Astrocyte of the spinal cord (primary cell): ENCODE results near the gene TMUB2.

Source experiments
- DNase-seq: peaks from one replicate; pipeline ENCODE4 v3.0.0; 2011; ENCODE audit warnings: low read depth, low spot score
- H3K4me3 ChIP-seq: 2 replicates; pipeline ENCODE4 v1.5.1; 2011; ENCODE audit warnings: low read depth, mild to moderate bottlenecking, low read length, moderate library complexity
- CTCF ChIP-seq: IDR thresholded peaks from 2 replicates; pipeline ENCODE4 v1.5.1; 2012; ENCODE audit warnings: low read depth, mild to moderate bottlenecking, low read length, inconsistent platforms
- in situ Hi-C: cut with HindIII; loops from 2 replicates; pipeline ENCODE4 v1.10.0; 2017; ENCODE audit warnings: low sequenced_read_pairs

Gene TMUB2

GRCh38 chr17:44197980-44198720 is 11.4 kb downstream of the TMUB2 start:
- peak overlapping the region; percentile 77 for H3K4me3 ChIP-seq
- peak; percentile 43 for DNase-seq
- peak; percentile 28 for TF ChIP-seq CTCF
- in situ Hi-C loops = no loop called here

GRCh38 chr17:44198721-44199552 is 12.2 kb downstream of the TMUB2 start:
- peak; percentile 36 for DNase-seq
- TF ChIP-seq CTCF = no peak
- in situ Hi-C loops = no loop called here
- H3K4me3 ChIP-seq = peak overlapping the region; percentile 77

DNA sequence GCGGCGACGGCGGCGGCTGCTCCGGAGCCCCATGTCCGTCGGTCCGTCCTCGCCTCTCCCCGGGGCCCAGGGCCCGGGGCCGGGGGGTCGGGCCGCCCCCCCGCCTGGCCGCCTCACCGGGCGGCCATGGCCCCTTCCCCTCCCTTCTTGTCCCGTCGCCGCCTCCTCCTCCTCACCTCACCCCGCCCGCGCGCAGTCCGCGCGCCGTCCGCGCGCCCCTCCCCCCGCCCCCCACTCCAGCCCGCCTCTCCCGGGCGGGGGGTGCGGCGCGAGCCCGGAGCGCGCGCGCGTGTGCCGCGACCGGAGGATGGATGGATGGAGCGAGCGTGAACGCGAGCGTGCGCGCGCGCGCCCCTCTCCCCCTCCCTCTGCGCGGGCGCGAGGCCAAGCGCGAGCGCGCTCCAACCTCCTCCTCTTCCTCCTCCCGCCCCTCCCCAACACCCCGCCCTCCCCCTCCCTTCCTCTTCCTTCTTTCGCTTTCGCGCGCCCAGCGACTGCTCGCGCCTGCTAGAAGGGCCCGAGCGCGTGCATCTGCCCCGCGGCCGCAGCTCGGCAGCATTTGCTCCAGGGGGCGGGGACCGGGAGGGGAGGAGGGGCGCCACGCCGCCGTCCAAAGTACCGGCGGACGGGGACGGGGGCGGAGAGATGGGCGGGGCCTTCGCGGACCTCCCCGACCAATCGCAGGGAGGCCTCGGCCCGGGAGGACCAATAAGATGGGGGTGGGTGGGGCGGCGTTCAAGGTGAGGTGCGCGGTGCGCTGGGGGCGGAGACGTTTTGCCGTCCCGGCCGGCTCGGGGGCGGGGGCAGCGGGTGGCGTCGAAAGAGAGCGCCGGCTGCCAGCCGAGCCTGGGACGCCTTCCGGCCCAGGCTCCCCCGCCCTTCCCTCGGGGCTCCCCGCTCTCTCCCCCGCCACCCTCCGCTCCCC is 13.0 kb downstream of the TMUB2 start, which contains the start of gene ATXN7L3:
Gene ATXN7L3, minus strand, starts transcription at position 332 of the 925 bp plus-strand sequence. CDS start 1,814 bp downstream, outside the sequence.
- TF ChIP-seq CTCF = no peak
- peak within 1 kb of the TSS; percentile 77 for H3K4me3 ChIP-seq
- in situ Hi-C loops = no loop called here
- DNase-seq = peak; percentile 99

- TF ChIP-seq CTCF = no peak
- peak overlapping the region; percentile 66 for H3K4me3 ChIP-seq
- in situ Hi-C loops = no loop called here
- no peak for DNase-seq
Observed at GRCh38 chr17:44200478-44201155, 13.8 kb downstream of the TMUB2 start.

- in situ Hi-C loops = no loop called here
- DNase-seq = no peak
- no peak for TF ChIP-seq CTCF
- no peak overlapping the region for H3K4me3 ChIP-seq
Observed at GRCh38 chr17:44202756-44203155, 16.0 kb downstream of the TMUB2 start.
